ENCODE measurements around the gene PLEKHA4. TPM values are rescaled to one million over a fixed set of nuclear protein-coding genes. Genes with fewer than 3 reads are reported as not detected.
"Not testable (repeated sequence)": the region's sequence is repeated elsewhere in the genome, so short reads cannot be mapped to it uniquely, and the experiment has no call there.

Gene PLEKHA4
- polyA plus RNA-seq, 6 donors from 2014 or later, result 4.4 to 15.3 (median 8.7) TPM

GRCh38 chr19:48879696-48880095 is 11.3 kb upstream of the PLEKHA4 start:
- not testable (repeated sequence) for H3K9me3 Mint-ChIP-seq; DNase-seq; H3K36me3 Mint-ChIP-seq; H3K27me3 Mint-ChIP-seq; ATAC-seq (ENCODE audit: low read depth in 2 of 2)
- peaks cover 19 to 36% (median 21%) of the 10 kb centered on the region in 3 donors for H3K4me1 Mint-ChIP-seq
- peak overlapping the region in 4 of 6 donors; percentile 51 to 100 (median 60) for H3K27ac Mint-ChIP-seq
- H3K4me3 Mint-ChIP-seq, result peak overlapping the region in 1 of 8 donors; percentile 78

DNA sequence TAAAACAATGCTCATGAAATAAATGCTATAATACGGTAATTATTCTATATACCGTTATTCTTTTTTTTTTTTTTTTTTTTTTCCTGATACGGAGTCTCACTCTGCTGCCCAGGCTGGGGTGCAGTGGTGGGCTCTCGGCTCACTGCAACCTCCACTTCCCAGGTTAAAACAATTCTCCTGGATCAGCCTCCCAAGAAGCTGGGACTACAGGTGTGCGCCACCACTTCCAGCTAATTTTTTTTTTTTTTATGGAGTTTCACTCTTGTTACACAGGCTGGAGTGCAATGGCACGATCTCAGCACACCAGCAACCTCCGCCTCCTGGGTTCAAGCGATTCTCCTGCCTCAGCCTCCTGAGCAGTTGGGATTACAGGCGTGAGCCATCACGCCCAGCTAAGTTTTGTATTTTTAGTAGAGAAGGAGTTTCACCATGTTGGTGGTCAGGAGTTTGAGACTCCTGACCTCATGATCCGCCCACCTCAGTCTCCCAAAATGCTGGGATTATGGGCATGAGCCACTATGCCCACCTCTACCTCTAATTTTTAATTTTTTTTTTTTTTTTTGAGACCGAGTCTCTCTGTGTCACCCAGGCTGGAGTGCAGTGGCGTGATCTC is 10.7 kb upstream of the PLEKHA4 start:
- DNase-seq, result no peak
- Mint-ChIP-seq H3K27me3 (no peaks in the 10 kb centered on the region), H3K27ac (peak overlapping the region in 3 of 6 donors; percentile 51 to 100 (median 59)), H3K4me3 (peak overlapping the region in 1 of 8 donors; percentile 99), H3K4me1 (peaks cover 25 to 42% (median 25%) of the 10 kb centered on the region in 3 donors), H3K9me3 (peaks cover 0 to 2% (median 0%) of the 10 kb centered on the region in 7 donors), H3K36me3 (peaks cover 5 to 12% of the 10 kb centered on the region in 2 donors)
- ATAC-seq (ENCODE audit: low read depth in 2 of 2), result no peak

DNA sequence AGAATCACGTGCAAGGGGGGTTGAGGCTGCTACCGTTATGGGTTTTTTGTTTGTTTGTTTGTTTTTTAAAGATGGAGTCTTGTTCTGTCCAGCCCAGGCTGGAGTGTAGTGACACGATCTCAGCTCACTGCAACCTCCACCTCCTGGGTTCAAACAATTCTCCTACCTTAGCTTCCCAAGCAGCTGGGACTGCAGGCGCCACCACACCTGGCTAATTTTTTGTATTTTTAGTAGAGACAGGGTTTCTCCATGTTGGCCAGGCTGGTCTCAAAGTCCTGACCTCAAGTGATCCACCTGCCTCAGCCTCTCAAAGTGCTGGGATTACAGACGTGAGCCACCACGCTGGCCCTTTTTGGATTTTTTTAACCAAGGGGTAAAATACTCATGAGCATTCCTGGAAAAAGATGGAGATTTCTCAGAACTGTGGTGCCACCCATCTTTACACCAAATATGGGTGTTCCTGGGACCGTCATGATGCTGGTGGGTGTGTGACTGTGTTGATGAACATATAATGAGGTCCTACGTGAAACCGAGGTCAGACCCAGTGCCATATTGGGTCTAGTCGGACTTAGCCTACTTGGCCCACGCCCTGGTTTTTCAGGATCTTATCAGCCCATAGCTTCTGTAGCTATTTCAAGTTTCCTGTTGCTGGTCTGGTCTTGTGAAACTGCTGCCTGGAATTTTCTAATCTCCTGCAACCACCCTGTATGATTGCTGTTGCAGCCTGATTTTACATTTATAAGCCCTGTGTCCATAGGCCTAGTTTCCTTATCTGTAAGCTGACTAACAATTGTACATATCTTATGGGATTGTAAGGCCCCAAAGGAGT is 10.0 kb upstream of the PLEKHA4 start:
- no peak for DNase-seq
- Mint-ChIP-seq H3K27ac (peak overlapping the region; percentile 69 to 100 (median 78)), H3K27me3 (no peaks in the 10 kb centered on the region), H3K4me1 (peaks cover 32 to 49% (median 32%) of the 10 kb centered on the region in 3 donors), H3K36me3 (peaks cover 12 to 20% of the 10 kb centered on the region in 2 donors), H3K9me3 (peaks cover 0 to 2% (median 0%) of the 10 kb centered on the region in 7 donors), H3K4me3 (peak overlapping the region in 4 of 8 donors; percentile 20 to 99 (median 34))
- ATAC-seq (ENCODE audit: low read depth in 2 of 2), result no peak

- Mint-ChIP-seq H3K27ac (peak overlapping the region; percentile 69 to 100 (median 88)), H3K36me3 (peaks cover 14 to 25% of the 10 kb centered on the region in 2 donors), H3K27me3 (no peaks in the 10 kb centered on the region), H3K4me3 (peak overlapping the region in 4 of 8 donors; percentile 42 to 99 (median 54)), H3K4me1 (peaks cover 38 to 55% (median 38%) of the 10 kb centered on the region in 3 donors), H3K9me3 (peaks cover 0 to 2% (median 0%) of the 10 kb centered on the region in 7 donors)
- DNase-seq (peak; percentile 21), ATAC-seq (ENCODE audit: low read depth in 2 of 2) (no peak)
These were observed 9.4 kb upstream of the PLEKHA4 start for GRCh38 chr19:48877855-48878195.

GRCh38 chr19:48876043-48876981 is 7.9 kb upstream of the PLEKHA4 start:
- H3K4me3 Mint-ChIP-seq, result peak overlapping the region; percentile 13 to 100 (median 72)
- DNase-seq, result peak; percentile 41
- not testable (repeated sequence) for ATAC-seq (ENCODE audit: low read depth in 2 of 2); H3K9me3 Mint-ChIP-seq; H3K27me3 Mint-ChIP-seq
- H3K4me1 Mint-ChIP-seq, result peaks cover 45 to 63% (median 46%) of the 10 kb centered on the region in 3 donors
- H3K36me3 Mint-ChIP-seq, result peaks cover 18 to 33% of the 10 kb centered on the region in 2 donors
- peak overlapping the region; percentile 92 to 100 (median 100) for H3K27ac Mint-ChIP-seq

DNA sequence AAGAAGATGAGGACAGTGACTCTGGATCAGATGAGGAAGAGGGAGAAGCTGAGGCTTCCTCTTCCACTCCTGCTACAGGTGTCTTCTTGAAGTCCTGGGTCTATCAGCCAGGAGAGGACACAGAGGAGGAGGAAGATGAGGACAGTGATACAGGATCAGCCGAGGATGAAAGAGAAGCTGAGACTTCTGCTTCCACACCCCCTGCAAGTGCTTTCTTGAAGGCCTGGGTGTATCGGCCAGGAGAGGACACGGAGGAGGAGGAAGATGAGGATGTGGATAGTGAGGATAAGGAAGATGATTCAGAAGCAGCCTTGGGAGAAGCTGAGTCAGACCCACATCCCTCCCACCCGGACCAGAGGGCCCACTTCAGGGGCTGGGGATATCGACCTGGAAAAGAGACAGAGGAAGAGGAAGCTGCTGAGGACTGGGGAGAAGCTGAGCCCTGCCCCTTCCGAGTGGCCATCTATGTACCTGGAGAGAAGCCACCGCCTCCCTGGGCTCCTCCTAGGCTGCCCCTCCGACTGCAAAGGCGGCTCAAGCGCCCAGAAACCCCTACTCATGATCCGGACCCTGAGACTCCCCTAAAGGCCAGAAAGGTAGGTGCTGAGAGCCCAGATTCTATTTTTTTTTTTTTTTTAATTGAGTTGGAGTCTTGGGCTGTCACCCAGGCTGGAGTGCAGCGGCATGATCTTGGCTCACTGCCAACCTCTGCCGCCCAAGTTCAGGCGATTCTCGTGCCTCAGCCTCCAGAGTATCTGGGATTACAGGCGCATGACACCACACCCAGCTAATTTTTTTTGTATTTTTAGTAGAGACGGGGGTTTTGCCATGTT is 6.1 kb upstream of the PLEKHA4 start:
- Mint-ChIP-seq H3K36me3 (peaks cover 18 to 33% of the 10 kb centered on the region in 2 donors), H3K27me3 (no peaks in the 10 kb centered on the region), H3K4me3 (peak overlapping the region; percentile 98 to 100 (median 100)), H3K4me1 (peaks cover 45 to 59% (median 46%) of the 10 kb centered on the region in 3 donors), H3K9me3 (peaks cover 0 to 4% (median 0%) of the 10 kb centered on the region in 7 donors), H3K27ac (peak overlapping the region; percentile 97 to 100 (median 100))
- DNase-seq (peak; percentile 22), ATAC-seq (ENCODE audit: low read depth in 2 of 2) (peak; percentile 0 to 2)

DNA sequence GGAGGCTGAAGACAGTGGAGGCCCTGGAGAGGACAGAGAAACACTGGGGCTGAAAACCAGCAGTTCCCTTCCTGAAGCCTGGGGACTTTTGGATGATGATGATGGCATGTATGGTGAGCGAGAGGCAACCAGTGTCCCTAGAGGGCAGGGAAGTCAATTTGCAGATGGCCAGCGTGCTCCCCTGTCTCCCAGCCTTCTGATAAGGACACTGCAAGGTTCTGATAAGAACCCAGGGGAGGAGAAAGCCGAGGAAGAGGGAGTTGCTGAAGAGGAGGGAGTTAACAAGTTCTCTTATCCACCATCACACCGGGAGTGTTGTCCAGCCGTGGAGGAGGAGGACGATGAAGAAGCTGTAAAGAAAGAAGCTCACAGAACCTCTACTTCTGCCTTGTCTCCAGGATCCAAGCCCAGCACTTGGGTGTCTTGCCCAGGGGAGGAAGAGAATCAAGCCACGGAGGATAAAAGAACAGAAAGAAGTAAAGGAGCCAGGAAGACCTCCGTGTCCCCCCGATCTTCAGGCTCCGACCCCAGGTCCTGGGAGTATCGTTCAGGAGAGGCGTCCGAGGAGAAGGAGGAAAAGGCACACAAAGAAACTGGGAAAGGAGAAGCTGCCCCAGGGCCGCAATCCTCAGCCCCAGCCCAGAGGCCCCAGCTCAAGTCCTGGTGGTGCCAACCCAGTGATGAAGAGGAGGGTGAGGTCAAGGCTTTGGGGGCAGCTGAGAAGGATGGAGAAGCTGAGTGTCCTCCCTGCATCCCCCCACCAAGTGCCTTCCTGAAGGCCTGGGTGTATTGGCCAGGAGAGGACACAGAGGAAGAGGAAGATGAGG is 5.3 kb upstream of the PLEKHA4 start:
- Mint-ChIP-seq H3K27me3 (no peaks in the 10 kb centered on the region), H3K4me1 (peaks cover 45 to 57% (median 46%) of the 10 kb centered on the region in 3 donors), H3K9me3 (peaks cover 0 to 4% (median 0%) of the 10 kb centered on the region in 7 donors), H3K4me3 (peak overlapping the region; percentile 98 to 100 (median 100)), H3K27ac (peak overlapping the region; percentile 99 to 100 (median 100)), H3K36me3 (peaks cover 18 to 33% of the 10 kb centered on the region in 2 donors)
- peak; percentile 17 for DNase-seq
- no peak for ATAC-seq (ENCODE audit: low read depth in 2 of 2)

GRCh38 chr19:48872884-48873475 is 4.6 kb upstream of the PLEKHA4 start:
- H3K27me3 Mint-ChIP-seq, result peaks cover 0 to 5% (median 0%) of the 10 kb centered on the region in 3 donors
- H3K4me3 Mint-ChIP-seq, result peak overlapping the region; percentile 98 to 100 (median 100)
- DNase-seq (peak; percentile 82), ATAC-seq (ENCODE audit: low read depth in 2 of 2) (peak; percentile 50)
- H3K36me3 Mint-ChIP-seq, result peaks cover 18 to 33% of the 10 kb centered on the region in 2 donors
- H3K27ac Mint-ChIP-seq, result peak overlapping the region; percentile 99 to 100 (median 100)
- H3K9me3 Mint-ChIP-seq, result peaks cover 0 to 4% (median 0%) of the 10 kb centered on the region in 7 donors
- peaks cover 45 to 57% (median 49%) of the 10 kb centered on the region in 3 donors for H3K4me1 Mint-ChIP-seq

- DNase-seq, result peak; percentile 98
- H3K9me3 Mint-ChIP-seq, result peaks cover 0 to 4% (median 0%) of the 10 kb centered on the region in 7 donors
- peak within 1 kb of the TSS; percentile 98 to 100 (median 100) for H3K4me3 Mint-ChIP-seq
- peak within 1 kb of the TSS; percentile 99 to 100 (median 100) for H3K27ac Mint-ChIP-seq
- ATAC-seq (ENCODE audit: low read depth in 2 of 2), result peak; percentile 48 to 55
- H3K27me3 Mint-ChIP-seq, result peaks cover 0 to 9% (median 0%) of the 10 kb centered on the region in 3 donors
- peaks cover 45 to 50% (median 47%) of the 10 kb centered on the region in 3 donors for H3K4me1 Mint-ChIP-seq
- H3K36me3 Mint-ChIP-seq, result peaks cover 18 to 33% of the 10 kb centered on the region in 2 donors
These were observed 3.9 kb upstream of the PLEKHA4 start, which contains the start of gene PPP1R15A for GRCh38 chr19:48872182-48872883. TSS of gene PPP1R15A (plus strand) at chr19:48872421. CDS start at chr19:48873234, 813 bp downstream.

- DNase-seq; H3K27me3 Mint-ChIP-seq; ATAC-seq (ENCODE audit: low read depth in 2 of 2); H3K9me3 Mint-ChIP-seq: not testable (repeated sequence)
- Mint-ChIP-seq H3K27ac (peak overlapping the region; percentile 99 to 100 (median 100)), H3K4me3 (peak overlapping the region; percentile 98 to 100 (median 100)), H3K4me1 (peaks cover 45 to 47% (median 46%) of the 10 kb centered on the region in 3 donors), H3K36me3 (peaks cover 18 to 33% of the 10 kb centered on the region in 2 donors)
These were observed 3.2 kb upstream of the PLEKHA4 start for GRCh38 chr19:48871471-48872181.
